D721Med (cell line): ENCODE measurements around the gene DIDO1.

Experiments
- DNase-seq: peaks from one replicate; pipeline ENCODE4 v3.0.0; 2011; ENCODE audit warnings: low spot score; ENCODE audit not compliant: insufficient read length
- FAIRE-seq: peaks from 2 replicates; lab custom pipeline; 2011; peaks lifted over from hg19 to GRCh38; lab: Jason Lieb, UNC
- TF ChIP-seq, protein P1 (sequence below): IDR thresholded peaks from 2 replicates; pipeline ENCODE4 v1.5.1; 2012; ENCODE audit warnings: mild to moderate bottlenecking, control low read depth; ENCODE audit not compliant: insufficient read depth; ENCODE audit errors: missing control alignments

The DIDO1 gene

DNA sequence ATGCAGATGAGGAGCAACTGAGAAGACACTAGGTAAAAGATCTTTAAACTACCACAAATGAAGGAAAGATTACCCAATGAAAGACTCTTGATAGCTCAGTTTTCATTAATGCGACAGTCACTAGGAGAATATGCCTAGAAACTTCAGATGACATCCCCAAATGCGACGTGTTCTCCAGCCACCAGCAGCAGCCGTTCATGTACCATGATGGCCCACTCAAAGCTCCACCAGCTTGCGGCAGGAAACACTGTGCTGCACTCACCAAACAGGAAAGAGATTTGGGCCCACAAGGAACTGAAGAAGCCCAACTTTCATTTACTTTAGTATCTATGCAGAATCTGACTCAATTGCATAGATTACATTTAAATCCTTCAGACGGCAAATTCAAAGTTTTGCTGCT lies 7.5 kb downstream of the DIDO1 start:
- TF ChIP-seq, protein P1, sequence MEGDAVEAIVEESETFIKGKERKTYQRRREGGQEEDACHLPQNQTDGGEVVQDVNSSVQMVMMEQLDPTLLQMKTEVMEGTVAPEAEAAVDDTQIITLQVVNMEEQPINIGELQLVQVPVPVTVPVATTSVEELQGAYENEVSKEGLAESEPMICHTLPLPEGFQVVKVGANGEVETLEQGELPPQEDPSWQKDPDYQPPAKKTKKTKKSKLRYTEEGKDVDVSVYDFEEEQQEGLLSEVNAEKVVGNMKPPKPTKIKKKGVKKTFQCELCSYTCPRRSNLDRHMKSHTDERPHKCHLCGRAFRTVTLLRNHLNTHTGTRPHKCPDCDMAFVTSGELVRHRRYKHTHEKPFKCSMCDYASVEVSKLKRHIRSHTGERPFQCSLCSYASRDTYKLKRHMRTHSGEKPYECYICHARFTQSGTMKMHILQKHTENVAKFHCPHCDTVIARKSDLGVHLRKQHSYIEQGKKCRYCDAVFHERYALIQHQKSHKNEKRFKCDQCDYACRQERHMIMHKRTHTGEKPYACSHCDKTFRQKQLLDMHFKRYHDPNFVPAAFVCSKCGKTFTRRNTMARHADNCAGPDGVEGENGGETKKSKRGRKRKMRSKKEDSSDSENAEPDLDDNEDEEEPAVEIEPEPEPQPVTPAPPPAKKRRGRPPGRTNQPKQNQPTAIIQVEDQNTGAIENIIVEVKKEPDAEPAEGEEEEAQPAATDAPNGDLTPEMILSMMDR = no peak
- no peak for FAIRE-seq
- no peak for DNase-seq

DNA sequence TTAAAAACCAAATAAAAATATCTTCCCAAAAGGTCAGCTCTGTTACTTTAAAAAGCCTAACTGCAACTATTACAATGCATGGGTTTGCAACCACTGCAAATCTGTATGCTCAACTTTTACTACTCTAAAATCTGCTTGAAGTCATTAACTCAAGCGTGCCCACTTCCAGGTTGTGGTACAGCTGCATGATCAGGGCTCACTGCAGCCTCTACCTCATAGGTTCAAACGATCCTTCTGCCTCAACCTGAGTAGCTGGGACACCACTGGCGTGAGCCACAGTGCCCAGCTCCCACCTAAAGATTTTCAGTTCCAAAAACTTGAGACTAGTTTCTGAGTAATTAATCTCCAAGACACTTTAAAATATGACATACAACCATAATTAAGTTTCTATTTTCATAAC lies 8.2 kb downstream of the DIDO1 start:
- DNase-seq = no peak
- TF ChIP-seq, protein P1 = no peak
- no peak for FAIRE-seq

DNA sequence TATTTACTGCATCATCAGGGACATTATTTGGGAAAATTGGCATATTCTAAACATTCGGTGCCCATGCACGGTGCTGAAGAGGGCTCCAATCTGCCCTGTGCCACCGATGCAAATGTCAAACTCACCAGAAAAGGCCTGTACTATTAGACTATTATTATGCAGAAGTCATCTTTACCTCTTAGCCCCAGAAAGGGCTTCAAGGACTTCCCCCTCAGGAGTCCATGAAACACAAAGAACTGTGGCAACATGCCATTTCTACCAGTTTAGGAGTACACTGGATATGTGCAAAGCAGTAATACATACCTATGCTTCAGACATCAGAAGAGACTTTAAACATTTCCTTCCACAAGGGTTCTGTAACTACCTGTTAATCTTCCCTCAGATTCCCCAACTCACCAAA lies 8.6 kb downstream of the DIDO1 start:
- FAIRE-seq (no peak), DNase-seq (no peak)
- TF ChIP-seq, protein P1 = no peak

DNA sequence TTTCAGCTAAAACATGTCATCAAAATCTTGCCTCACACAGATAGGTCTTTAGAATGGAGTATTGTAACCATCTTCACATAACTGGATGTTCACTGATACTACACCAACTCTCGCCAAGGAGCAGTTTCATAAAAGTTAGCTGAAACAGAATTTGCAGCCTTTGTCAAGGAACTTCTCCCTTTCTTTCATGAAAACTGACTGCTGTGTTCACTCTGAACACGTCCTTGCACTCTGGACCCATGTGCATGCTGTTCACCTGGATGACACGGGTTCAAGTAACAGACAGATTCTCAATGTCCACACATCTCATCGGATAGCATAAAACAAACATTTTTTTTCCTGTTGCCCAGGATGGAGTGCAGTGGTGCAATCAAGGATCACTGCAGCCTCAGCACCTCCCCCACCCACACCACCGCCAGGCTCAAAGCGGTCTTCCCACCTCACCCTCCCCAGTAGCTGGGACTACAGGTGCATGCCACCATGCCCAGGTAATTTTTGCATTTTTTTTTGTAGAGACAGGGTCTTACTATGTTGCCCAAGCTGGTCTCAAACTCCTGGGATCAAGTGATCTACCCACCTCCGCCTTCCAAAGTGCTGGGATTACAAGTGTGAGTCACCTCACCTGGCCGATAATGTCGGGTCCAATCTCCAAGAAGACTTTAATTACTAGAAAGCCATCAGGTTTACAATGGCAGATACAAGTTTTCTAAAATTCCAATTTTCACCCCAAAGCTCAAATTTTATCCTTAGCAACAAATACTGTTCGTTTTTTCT lies 9.4 kb downstream of the DIDO1 start:
- FAIRE-seq = no peak
- TF ChIP-seq, protein P1 = no peak
- DNase-seq = no peak

DNA sequence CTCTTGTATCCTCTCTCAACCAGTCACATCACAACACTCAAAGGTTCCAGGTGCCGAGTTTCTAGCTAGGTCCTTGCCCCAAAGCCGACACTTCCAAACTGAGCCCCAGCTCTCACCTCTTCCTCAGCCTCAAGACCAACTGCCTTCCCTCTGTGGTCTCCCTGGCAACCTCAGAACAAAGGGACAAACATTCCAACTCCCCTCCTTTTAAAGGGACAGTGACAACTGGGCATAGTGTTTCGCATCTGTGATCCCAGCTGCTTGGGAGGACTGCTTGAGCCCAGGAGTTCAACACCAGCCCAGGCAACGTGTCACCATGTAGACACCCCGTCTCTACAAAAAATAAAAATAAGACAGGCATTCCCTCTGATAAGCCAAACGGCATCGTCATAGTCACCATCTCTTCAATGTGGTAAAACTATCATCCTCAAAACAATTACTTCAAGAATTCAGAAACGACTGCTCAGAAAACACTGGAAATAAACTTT lies 11.3 kb downstream of the DIDO1 start:
- TF ChIP-seq, protein P1 = no peak
- DNase-seq = no peak
- FAIRE-seq = no peak

DNA sequence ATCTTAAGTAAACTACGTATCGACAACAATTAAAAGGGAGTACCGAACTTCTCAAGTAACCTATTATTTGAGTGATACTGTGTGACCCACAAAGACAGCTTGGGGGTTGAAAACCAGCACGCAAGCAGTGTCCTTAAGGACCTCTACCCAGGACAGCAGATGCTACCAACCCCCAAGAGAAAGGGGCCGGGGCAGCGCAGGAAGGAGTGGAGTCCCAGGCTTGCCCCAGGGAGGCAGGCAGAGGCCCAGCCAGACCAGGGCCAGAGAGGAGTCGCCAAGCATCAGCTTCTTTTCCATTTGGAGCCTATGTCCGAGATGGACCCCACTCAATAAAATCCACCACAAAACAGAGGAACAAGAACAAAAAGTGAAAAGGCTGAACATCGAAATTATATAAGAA lies 11.9 kb downstream of the DIDO1 start:
- TF ChIP-seq, protein P1 = no peak
- FAIRE-seq (no peak), DNase-seq (no peak)

DNA sequence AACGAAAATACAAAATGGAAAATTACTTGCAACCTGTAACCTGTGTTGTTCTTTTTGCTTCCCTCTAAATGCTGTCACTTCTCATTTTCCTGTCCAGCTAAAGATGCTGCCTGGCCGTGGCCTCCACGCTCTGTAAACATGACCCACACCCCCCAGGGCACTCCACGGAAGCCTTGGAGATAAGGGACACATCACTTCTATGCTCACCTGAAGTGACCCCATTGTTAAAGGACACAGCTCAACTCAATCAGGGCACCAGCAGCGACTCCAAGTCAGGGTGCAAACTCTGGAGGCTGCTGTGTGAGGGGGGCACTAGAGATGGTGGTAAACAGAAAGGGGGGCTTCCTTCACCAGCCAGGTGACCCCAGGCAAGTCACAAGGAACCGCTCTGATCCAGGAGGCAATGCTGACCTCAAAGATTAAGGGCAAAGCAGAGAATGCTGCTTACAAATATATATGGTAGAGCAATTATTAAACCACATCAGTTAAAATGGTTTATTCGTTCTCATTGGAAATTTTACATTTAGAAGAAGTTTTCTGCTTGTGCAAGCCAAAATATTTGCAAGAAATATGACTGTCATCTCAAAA lies 13.2 kb downstream of the DIDO1 start:
- DNase-seq (no peak), FAIRE-seq (no peak)
- TF ChIP-seq, protein P1 = no peak
